Globus pallidus (tissue), 1 donor: ENCODE data around the gene HNRNPUL1.

ENCODE experiments used
- DNase-seq: peaks from one replicate; pipeline ENCODE4 v3.0.0-alpha.2; 2015; ENCODE audit warnings: low spot score

HNRNPUL1 gene

DNA sequence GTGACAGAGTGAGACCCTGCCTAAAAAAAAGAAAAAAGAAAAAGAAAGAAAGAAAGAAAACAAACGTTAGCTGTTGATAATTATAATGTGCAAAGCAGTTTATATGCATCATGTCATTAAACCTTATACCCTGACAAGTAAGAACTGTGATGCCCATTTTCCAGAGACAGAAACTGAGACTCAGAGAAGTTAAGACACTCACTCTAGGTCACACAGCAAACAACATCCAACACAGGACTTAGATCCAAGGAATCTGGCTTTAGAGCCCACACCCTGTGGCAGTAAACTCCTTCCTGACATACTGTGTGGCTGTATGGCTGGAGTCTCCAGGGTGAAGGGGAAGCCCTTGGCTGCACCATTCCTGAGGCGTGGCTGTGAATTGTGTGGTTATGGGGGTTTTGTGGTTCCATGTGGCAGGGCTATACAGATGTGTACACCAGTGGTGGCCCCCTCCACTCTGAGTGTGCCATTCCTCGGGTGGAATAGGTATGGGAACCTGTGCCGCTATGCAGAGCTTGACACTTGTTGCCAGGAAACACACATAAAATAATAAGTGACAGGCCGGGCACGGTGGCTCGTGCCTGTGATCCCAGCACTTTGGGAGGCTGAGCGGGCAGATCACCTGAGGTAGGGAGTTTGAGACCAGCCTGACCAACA lies 29.5 kb upstream of the HNRNPUL1 start:
- no peak for DNase-seq

GRCh38 chr19:41235480-41235879 lies 28.7 kb upstream of the HNRNPUL1 start:
- DNase-seq: no peak

DNA sequence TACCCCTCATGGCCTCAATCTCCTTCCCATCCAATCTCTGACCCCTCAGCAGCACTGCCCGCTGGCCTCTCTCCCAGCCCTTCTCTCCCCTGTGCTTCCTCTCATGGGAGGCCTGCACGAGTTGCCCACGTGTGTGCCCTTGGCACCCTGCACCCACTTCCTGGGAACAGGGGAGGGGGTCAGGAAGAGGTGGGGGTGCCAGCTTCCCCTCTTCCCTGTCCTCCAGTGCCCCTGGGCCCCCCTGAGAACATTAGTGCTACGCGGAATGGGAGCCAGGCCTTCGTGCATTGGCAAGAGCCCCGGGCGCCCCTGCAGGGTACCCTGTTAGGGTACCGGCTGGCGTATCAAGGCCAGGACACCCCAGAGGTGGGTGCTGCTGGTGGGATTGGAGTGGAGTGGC lies 25.9 kb upstream of the HNRNPUL1 start:
- DNase-seq: no peak

- no peak for DNase-seq
These were observed 24.8 kb upstream of the HNRNPUL1 start for GRCh38 chr19:41239363-41239762.

- no peak for DNase-seq
These were observed 24.1 kb upstream of the HNRNPUL1 start for GRCh38 chr19:41239961-41240574.

GRCh38 chr19:41241859-41242258 lies 22.3 kb upstream of the HNRNPUL1 start:
- DNase-seq: no peak

- no peak for DNase-seq
These were observed 20.1 kb upstream of the HNRNPUL1 start for GRCh38 chr19:41244117-41244516.

- no peak for DNase-seq
These were observed 18.3 kb upstream of the HNRNPUL1 start for GRCh38 chr19:41245843-41246242.

DNA sequence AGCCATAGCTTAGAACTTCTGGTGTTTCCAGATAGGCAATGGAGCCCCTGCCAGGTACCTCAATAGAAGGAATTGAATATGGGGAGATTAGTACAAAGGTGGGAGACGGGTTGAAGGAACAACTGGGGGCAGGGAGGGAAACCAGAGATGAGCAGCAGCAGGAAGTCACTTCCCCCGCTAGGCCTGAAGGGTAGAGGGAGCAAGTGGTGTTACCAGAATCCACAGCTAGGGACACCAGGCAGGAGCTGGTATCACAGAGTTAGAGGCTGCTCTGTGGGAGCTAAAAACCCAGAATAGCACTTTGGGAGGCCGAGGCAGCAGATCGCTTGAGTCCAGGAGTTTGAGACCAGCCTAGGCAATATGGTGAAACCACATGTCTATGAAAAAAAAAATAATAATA lies 15.3 kb upstream of the HNRNPUL1 start:
- no peak for DNase-seq

DNA sequence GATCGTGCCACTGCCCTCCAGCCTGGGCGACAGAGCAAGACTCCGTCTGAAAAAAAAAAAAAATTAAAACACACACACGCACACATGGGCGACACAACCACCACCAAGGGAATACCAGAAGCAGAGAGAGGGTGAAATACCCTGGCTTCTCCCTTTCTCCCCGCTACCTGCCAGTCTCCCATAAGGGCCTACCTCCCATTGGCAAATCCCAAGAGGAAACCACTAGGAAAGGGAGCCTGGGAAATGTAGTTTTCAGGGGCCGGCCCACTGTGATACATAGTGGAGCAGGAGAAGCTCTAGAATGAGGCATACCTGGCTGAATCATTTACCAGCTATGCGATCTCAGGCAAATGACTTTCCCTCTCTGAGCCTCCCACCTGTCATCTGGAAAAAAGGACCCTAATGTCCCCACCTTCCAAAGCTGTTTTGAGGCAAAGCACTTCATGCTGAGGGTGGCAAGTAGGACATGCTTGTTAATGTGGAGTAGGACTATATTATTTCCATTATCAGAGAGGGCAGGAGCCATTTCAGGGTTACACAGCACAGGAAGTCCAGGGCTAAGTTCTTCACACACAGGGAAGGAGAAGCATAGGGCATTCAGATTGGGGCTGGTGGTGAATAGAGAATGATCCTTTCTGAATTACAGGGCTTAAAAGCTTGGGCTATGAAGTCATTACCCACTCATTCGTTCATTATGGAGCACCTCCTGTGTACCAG lies 14.3 kb upstream of the HNRNPUL1 start:
- no peak for DNase-seq

GRCh38 chr19:41253660-41254059 lies 10.5 kb upstream of the HNRNPUL1 start:
- DNase-seq: no peak

- no peak for DNase-seq
These were observed 9.0 kb upstream of the HNRNPUL1 start for GRCh38 chr19:41255171-41255570.

GRCh38 chr19:41261474-41262190 lies 2.5 kb upstream of the HNRNPUL1 start:
- no peak for DNase-seq

GRCh38 chr19:41263042-41263849 lies 926 bp upstream of the HNRNPUL1 start:
- DNase-seq: no peak

DNA sequence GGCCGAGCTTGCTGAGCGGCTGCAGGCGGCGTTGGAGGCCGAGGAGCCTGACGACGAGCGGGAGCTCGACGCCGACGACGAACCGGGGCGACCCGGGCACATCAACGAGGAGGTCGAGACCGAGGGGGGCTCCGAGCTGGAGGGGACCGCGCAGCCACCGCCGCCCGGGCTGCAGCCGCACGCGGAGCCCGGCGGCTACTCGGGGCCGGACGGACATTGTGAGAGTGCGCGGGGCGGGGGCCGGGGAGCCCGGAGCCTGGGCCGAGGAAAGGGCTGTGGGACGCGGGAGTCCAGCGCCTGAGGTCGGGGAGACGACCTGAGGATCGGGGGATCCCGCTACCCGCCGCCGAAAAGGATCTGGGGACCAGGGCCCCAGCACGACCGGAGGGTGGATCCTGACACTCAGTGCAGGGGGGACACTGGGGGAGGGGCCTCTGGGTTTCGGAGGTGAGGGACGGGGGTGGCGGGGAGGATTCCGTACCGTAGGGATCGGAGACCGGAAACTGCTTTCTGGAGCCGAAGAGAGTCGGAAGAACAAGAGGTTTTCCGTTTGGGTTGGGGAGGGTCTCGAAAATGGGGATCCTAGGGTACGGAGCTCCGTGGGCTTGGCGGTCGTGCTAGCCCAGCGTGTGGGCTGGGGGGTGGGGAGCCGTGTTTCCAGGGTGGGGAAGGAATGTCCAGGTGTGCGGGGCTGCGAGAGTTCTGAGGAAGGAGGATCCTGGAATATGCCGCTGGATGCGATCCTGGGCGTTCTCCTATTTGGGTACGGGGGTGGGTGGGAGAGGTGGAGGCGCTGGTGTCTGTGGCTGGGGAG lies 616 bp downstream of the HNRNPUL1 start:
- DNase-seq: peak; percentile 20

- DNase-seq: peak; percentile 4
These were observed 1.4 kb downstream of the HNRNPUL1 start for GRCh38 chr19:41265395-41266153.

GRCh38 chr19:41269055-41269454 lies 4.9 kb downstream of the HNRNPUL1 start:
- DNase-seq: no peak

DNA sequence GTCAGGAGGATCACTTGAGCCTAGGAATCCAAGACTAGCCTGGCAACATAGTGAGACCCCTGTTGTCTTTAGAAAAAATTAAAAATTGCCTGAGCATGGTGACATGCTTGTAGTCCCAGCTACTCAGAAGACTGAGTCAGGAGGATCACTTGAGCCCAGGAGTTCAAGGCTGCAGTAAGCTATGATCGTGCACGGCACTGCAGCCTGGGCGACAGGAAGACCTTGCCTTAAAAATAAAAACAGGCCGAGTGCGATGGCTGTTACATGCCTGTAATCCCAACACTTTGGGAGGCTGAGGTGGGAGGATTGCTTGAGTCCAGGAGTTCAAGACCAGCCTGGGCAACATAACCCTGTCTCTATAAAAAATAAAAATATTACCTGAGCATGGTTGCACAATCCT lies 5.4 kb downstream of the HNRNPUL1 start:
- no peak for DNase-seq

DNA sequence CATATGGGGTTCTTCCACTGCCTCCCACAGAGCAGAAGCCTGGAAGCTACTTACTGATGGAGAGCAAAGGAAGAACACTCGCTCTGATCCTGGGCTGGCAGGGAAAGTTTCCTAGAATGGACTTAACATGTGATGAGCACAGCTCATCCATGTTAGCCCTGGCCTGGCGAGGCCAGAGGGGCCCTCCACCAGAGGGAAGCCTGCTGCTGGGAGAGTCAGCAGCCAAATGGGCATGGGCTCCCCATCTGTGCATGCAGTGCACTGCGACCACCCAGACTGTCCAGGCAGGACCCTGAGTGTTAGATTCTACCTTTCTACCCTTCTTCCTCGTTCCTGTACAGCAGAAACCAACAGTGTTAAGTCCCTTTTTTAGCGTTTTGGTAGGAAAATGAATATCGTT lies 8.9 kb downstream of the HNRNPUL1 start:
- DNase-seq: no peak

DNA sequence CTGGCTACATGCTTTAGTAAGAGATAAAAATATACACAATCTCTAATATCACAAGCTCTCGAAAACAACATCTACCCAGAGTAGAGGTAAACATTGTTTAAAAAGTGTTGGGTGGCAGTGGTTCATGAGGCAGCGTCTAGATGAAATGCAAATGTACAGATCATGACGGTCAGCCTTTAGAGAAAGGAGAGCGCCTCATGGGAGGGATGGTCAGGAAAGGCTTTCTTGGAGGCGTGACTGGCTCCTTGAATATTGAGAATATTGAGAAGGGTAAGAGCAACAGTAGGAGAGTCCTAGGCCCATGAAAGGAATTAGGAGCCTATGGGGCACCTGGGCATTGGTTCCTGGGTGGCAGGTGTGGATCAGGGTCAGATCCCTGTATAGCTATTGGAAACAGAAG lies 10.6 kb downstream of the HNRNPUL1 start:
- DNase-seq: no peak
